ENCODE results near the gene TMSB15B. TPM values are rescaled to one million over a fixed set of nuclear protein-coding genes. Genes with fewer than 3 reads are reported as not detected.

TMSB15B gene
- polyA plus RNA-seq, 1 donor from 2014 or later, result 21.0 TPM

Other genes with a start within 250 kb of the TMSB15B start
- gene PLP1, start 185.8 kb upstream of the TMSB15B start, polyA plus RNA-seq (ENCODE audit: insufficient read depth, low read depth, low replicate concordance), result 1,325 TPM
- gene RAB9B, start 130.4 kb upstream of the TMSB15B start, polyA plus RNA-seq (ENCODE audit: insufficient read depth, low read depth, low replicate concordance), result 8.2 TPM
- gene H2BW1, start 51.1 kb downstream of the TMSB15B start, polyA plus RNA-seq (ENCODE audit: insufficient read depth, low read depth, low replicate concordance), result not detected
- gene H2BW2, start 77.3 kb downstream of the TMSB15B start, polyA plus RNA-seq (ENCODE audit: insufficient read depth, low read depth, low replicate concordance), result not detected
- 3.7 TPM for gene TMSB15C, start 113.6 kb downstream of the TMSB15B start, polyA plus RNA-seq (ENCODE audit: insufficient read depth, low read depth, low replicate concordance)
- 4.3 TPM for gene ZCCHC18, start 149.9 kb downstream of the TMSB15B start, polyA plus RNA-seq (ENCODE audit: insufficient read depth, low read depth, low replicate concordance)
- 5.6 TPM for gene SLC25A53, start 194.4 kb downstream of the TMSB15B start, polyA plus RNA-seq (ENCODE audit: insufficient read depth, low read depth, low replicate concordance)
- 8.4 TPM for gene FAM199X, start 203.8 kb downstream of the TMSB15B start, polyA plus RNA-seq (ENCODE audit: insufficient read depth, low read depth, low replicate concordance)